Neural cell (in vitro differentiated cells): ENCODE measurements around the gene CASP10.

Experiments
- EZH2 ChIP-seq: fragments of 200-600, 300-800 bp; shearing (Covaris generic), sonication (generic); IDR thresholded peaks from 2 replicates; pipeline ENCODE4 v1.6.1; 2014; ENCODE audit warnings: antibody characterized with exemption, low read length, borderline replicate concordance, mild to moderate bottlenecking; ENCODE audit not compliant: insufficient read depth, poor library complexity, severe bottlenecking
- MXI1 ChIP-seq: fragments of 450-650 bp; conservative IDR thresholded peaks from 2 replicates; pipeline ENCODE4 v1.6.1; 2014; ENCODE audit warnings: antibody characterized with exemption, mild to moderate bottlenecking; ENCODE audit not compliant: poor library complexity, severe bottlenecking
- POLR2AphosphoS5 ChIP-seq: IDR thresholded peaks from 2 replicates; pipeline ENCODE4 v1.6.1; 2012
- RAD21 ChIP-seq: fragments of 450-650 bp; conservative IDR thresholded peaks from 2 replicates; pipeline ENCODE4 v1.6.1; 2014; ENCODE audit warnings: antibody characterized with exemption, mild to moderate bottlenecking, moderate library complexity
- TAF1 ChIP-seq: IDR thresholded peaks from 2 replicates; pipeline ENCODE4 v1.6.1; 2012; ENCODE audit warnings: low read depth
- TF ChIP-seq, protein P1 (sequence below): fragments of 450-650 bp; IDR thresholded peaks from 2 replicates; pipeline ENCODE4 v1.5.1; 2014; ENCODE audit warnings: antibody characterized with exemption, mild to moderate bottlenecking, moderate library complexity; ENCODE audit not compliant: poor library complexity, severe bottlenecking

DNA sequence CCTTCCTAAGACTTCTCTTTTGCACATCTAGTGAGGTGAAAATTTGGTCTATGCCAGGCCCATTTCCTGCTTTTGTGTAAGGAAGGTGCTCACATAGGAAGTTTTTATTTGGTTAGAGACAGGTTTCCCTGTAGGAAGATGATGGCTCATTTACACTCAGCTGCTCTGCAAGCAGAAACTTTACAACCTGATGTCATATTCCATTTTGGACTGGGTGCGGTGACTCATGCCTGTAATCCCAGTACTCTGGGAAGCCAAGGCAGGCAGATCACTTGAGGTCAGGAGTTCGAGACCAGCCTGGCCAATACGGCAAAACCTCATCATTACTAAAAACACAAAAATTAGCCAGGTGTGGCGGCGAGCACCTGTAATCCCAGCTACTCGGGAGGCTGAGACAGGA lies 35.8 kb downstream of the CASP10 start:
- TF ChIP-seq RAD21 (no peak), MXI1 (no peak), EZH2 (no peak), TAF1 (no peak), POLR2AphosphoS5 (no peak)
- TF ChIP-seq, protein P1, sequence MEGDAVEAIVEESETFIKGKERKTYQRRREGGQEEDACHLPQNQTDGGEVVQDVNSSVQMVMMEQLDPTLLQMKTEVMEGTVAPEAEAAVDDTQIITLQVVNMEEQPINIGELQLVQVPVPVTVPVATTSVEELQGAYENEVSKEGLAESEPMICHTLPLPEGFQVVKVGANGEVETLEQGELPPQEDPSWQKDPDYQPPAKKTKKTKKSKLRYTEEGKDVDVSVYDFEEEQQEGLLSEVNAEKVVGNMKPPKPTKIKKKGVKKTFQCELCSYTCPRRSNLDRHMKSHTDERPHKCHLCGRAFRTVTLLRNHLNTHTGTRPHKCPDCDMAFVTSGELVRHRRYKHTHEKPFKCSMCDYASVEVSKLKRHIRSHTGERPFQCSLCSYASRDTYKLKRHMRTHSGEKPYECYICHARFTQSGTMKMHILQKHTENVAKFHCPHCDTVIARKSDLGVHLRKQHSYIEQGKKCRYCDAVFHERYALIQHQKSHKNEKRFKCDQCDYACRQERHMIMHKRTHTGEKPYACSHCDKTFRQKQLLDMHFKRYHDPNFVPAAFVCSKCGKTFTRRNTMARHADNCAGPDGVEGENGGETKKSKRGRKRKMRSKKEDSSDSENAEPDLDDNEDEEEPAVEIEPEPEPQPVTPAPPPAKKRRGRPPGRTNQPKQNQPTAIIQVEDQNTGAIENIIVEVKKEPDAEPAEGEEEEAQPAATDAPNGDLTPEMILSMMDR: no peak
